Epithelial cell of esophagus (primary cell): ENCODE measurements around the gene APC2.

Experiments
- DNase-seq: peaks from one replicate; pipeline ENCODE4 v3.0.0; 2010; ENCODE audit warnings: low read depth
- H3K4me3 ChIP-seq: 2 replicates; pipeline ENCODE4 v1.5.1; 2011; ENCODE audit warnings: mild to moderate bottlenecking, low read length, control low read depth
- CTCF ChIP-seq: IDR thresholded peaks from 2 replicates; pipeline ENCODE4 v1.5.1; 2011; ENCODE audit warnings: low read depth, mild to moderate bottlenecking, low read length, control low read depth, inconsistent platforms; ENCODE audit not compliant: insufficient read depth; ENCODE audit errors: missing control alignments

The APC2 gene

GRCh38 chr19:1433119-1434039 lies 16.5 kb upstream of the APC2 start:
- DNase-seq, result no peak
- no peak overlapping the region for H3K4me3 ChIP-seq
- no peak for TF ChIP-seq CTCF

DNA sequence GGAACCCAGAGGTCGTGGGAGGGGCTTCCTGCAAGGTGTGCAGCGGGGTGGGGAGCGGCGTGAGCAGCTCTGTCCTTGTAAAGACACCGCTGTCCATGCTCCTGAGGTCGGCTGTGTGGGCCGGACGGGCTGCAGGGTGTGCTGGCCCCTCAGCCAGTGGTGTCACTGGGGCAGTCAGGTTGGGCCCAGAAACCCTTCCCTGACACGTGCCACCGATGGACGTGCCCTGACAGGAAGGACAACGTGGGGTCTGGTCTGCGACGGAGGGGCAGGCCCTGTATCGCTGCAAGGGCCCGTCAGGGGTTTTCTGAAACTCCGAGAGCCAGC lies 15.9 kb upstream of the APC2 start:
- no peak overlapping the region for H3K4me3 ChIP-seq
- no peak for TF ChIP-seq CTCF
- no peak for DNase-seq

- no peak overlapping the region for H3K4me3 ChIP-seq
- no peak for DNase-seq
- no peak for TF ChIP-seq CTCF
Observed at GRCh38 chr19:1434577-1435060, 15.3 kb upstream of the APC2 start.

- H3K4me3 ChIP-seq, result no peak overlapping the region
- no peak for DNase-seq
- no peak for TF ChIP-seq CTCF
Observed at GRCh38 chr19:1435378-1435989, 14.4 kb upstream of the APC2 start.

- H3K4me3 ChIP-seq, result no peak overlapping the region
- TF ChIP-seq CTCF, result no peak
Observed at GRCh38 chr19:1437609-1438008, 12.3 kb upstream of the APC2 start.

DNA sequence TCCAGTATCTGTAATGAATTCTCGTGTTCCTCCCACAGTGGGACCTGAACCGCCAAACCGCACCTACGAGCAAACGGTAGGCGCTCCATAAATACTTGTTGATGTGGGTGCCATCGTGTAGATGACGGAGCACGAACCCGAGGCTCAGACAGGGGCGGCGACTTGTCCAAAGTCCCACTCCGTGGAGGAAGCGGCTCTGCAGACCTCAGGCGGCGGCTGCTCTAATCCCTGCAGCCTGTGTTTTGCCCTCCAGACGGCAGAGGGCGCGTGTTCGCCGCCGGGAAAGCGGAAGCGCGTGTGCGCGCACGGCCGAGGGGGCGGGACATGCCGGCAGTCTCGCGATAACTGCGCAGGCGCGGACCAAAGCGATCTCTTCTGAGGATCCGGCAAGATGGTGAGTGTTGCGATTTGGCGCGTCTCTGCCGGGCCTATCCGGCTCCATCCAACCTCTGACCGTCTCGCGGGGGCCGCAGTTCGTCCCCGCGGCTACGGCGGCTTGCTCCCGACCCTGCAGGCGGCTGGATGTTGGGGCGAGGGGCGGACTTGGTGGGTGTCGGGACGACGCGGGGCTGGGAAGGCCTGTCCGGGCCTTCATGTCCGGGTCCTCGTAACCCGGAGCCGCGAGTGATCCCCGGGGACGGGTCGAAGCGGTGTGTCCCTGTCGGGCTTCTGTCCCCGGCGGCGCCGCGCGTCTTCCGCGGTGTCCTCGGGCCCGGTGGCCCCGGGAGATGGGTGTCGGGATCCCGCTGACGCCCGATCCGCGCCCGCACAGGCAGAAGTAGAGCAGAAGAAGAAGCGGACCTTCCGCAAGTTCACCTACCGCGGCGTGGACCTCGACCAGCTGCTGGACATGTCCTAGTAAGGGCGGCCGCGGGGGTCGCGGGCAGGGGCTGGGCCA lies 11.6 kb upstream of the APC2 start, which contains the start of gene RPS15:
Gene RPS15, plus strand, starts transcription at position 362 of the 898 bp plus-strand sequence. Its CDS starts 30 bp downstream, at position 392.
- peak within 1 kb of the TSS; percentile 93 for H3K4me3 ChIP-seq
- peak; percentile 95 for DNase-seq
- peak; percentile 89 for TF ChIP-seq CTCF

More at GRCh38 chr19:1437609-1438008, 12.3 kb upstream of the APC2 start:
- no peak for DNase-seq
